Measurements from ENCODE around the gene TNFAIP1.

TNFAIP1 gene

DNA sequence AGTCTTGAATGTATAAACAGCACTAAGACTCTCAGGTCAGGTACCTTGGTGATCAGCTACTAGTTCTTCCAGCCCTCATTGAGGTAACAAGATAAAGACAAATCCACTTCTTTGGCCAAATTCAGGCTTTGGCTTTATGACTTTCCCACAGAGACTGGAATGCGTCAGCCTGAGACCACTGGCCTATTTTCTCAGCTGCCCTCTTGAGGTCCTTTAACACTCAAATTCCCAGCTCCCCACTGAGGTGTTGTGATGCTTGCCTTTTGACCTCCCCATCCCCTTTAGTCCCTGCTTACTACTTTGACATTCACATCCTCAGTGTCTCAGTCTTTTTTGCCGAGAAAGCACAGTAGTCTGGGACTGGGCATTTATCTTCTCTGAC, 10.6 kb downstream of the TNFAIP1 start:
- DNase-seq (ENCODE audit: low spot score): no peak

DNA sequence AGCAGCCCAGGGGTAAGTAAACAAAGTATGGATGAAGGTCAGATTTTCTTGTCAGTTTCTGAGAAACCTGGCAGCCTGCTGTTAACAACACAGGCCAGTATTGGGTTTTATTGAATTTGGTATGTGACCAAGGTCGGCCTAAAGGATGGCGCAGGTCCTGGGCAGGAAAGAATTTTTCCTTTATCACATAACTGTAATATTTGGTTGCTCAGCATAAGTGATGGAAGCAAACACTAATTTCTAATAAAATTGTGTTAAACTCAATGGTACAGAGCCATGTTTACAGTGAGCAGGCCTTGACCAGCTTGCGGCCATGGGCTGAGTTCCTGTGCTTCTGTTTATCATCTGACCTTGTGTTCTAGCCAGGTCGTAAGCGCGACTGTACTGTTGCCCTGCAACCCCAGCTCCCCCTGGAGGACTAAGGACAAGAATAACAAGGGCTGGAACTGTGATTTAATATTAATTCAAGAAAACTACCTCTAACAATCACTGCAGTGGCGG, 11.2 kb downstream of the TNFAIP1 start:
- no peak for DNase-seq (ENCODE audit: low spot score)

DNA sequence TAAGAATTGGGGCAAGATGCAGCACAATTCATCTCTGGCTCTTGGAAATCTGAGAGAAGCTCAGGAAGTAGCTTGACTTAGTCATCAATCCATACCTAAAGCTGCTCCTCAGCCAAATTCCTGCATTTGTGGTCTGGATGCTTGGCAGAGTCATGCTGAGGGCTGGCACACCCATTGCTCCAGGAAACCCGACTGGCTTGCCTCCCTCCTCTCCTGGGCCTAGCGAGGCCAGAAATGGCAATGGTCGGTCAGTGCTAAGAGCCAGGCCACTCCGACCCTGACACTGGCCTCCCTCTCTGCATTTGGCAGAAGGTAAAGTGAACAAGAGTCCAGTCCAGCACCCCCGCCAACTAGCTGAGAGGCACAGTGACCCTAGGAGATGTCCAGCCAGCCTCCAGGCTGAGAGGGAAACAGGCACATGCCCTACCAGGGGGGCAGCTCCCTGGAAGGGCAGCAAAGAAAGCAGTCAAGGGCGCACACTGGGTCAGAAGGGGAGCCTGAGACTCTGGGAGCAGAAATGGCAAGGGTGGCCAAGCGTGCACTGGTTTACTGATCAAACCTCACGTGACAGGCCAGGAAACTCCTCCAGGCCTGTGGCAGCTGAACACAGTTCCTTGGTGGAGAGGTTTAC, 11.8 kb downstream of the TNFAIP1 start:
- DNase-seq (ENCODE audit: low spot score): peak; percentile 85

DNA sequence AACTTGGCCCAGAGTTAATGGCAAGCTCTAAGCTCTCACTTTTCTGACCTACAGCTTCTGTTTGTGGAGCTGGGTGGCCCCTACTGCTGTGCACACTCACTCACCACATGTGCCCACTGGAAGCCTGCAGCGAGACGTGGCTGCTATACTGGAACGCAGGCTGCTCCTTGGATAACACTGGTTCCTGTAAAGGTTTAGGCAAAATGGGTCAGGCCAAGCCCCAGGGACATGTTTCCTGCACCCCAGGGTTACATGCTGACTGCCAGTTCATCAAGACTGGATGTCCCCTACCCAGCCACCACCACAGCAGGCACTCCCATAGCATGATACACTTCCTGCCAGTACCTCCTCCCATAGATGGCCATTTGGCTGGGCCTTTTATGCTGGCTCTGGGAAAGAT, 13.4 kb downstream of the TNFAIP1 start:
- DNase-seq (ENCODE audit: low spot score): no peak

DNA sequence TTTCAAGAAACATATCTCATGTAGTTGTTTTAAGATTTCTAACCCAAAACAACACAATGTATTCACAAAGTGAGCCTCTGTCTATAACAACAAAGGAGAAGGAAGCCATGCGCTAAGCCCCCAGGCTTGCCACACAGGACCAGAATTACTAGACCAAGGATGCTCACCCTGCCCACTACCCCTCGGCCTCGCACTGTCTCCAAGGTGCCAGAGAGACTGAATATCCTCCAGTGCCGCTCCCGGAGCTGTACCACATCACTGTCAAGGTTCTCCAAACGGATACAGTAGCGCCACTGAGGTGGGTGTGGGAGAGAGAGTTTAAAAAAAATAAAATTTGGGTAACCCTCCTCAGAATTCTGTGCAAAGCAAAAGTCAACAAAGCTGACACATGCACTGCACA, 14.7 kb downstream of the TNFAIP1 start:
- no peak for DNase-seq (ENCODE audit: low spot score)

DNA sequence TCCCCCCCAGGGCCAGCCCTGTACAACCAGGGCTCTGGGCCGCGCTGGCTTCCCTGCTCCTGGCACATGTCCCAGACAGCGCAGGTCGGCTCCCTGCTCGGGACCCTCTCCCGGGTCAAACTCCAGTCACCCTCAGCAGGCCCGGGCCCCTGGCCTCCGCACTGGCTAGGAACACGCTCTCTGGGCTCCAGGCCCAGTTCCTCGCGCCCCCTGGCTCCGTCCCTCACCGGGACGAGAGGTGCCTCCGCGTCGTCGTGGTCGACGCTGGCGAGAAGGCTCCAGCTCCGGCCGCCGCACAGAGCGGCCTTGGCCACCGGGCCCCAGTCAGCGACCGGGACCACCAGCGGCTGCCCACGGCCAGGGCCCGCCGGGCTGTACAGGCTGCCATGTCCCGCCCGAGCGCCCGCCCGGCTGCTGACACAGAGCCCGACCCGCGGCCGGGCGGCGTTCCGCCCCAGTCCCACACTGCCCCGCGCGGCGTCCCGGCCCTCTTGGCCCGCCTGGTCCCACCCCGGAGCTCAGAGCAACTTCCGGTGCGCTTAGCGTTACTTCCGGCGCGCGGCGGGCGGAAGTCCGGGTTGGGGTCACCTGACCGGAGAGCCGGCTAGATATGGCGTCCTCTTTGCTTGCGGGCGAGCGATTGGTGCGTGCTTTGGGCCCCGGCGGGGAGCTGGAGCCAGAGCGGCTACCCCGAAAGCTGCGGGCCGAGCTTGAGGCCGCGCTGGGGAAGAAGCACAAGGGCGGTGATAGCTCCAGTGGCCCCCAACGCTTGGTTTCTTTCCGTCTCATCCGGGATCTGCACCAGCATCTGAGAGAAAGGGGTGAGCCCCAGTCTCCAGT, 21.7 kb downstream of the TNFAIP1 start, which contains the start of gene POLDIP2:
TSS of gene POLDIP2 (minus strand) at position 467 of the 840 bp plus-strand sequence. CDS start at position 388, 79 bp downstream.
- peak; percentile 93 for DNase-seq (ENCODE audit: low spot score)

DNA sequence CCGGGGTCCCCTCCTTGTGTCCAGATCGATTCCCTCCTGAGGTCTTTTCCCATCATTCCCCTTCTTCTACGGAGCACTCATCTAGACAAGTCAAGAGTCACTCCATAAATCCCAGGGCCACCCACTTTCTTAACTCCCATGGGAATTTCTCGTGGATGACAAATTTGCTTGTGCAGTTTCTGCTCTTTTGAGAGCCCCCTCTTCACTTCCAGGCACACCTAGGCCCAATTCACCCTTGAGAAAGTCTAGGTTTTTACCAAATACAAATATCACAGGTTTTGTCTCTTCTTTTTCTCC, 22.3 kb downstream of the TNFAIP1 start:
- DNase-seq (ENCODE audit: low spot score): no peak

DNA sequence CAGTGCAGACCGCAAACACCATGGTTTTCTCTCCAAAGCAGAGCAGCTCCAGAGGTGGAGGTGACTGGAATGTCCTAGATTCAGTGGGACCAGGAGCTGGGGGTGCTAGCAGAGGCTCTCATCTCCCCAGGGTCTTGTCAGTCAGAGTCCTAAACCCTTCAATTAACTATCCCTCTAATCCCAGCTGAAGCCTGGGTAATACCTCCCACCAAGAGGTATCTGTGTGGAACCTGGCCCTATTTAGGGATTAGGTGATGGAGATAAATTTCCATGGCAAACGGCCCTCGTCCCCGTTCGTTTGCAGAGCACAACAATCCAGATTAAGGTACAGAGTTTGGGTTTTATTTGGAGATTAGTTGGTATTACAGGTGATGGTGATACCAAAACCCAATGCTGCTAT, 27.6 kb downstream of the TNFAIP1 start:
- no peak for DNase-seq (ENCODE audit: low spot score)

DNA sequence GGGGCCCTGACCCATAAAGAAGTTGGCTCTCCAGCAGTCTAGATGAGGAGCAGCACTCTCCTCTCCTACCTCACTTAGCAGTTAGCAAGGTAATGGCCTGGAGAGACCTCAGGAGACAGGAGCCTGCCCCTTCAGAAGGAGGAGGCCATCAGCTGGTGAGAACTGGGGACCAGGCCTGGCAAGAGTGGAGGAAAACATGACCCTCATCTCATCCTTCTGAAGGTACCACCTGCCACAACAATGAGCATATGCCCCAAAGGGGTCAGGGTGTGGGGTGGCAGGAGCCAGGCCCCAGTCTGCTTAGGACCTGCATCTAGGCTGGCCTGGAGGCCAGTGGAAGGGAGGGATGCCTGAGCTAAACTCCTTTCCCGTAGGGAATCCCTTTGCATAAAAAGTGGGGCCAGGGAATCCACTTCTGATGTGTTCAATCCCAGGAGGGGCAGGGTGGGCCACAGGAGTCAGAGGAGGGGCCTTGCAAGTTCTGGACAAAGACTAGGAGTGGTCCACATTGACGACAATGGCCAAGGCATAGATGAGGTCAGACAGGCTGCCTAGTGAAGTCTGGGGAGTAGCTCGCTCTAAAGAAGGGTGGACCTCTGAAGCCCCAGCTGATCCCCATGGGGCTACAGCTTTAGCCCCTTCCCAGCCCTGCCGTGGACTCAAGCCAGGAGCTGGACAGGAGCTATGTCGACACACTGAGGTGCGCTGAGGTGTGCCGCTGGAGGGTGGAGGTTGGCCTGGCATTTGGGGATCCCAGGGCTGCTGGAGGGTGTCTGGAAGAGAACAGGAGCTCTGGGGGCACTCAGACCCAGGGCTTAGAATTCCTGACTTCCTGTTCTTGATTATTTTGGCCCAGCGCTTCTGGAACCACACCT, 28.5 kb downstream of the TNFAIP1 start:
- DNase-seq (ENCODE audit: low spot score): no peak

DNA sequence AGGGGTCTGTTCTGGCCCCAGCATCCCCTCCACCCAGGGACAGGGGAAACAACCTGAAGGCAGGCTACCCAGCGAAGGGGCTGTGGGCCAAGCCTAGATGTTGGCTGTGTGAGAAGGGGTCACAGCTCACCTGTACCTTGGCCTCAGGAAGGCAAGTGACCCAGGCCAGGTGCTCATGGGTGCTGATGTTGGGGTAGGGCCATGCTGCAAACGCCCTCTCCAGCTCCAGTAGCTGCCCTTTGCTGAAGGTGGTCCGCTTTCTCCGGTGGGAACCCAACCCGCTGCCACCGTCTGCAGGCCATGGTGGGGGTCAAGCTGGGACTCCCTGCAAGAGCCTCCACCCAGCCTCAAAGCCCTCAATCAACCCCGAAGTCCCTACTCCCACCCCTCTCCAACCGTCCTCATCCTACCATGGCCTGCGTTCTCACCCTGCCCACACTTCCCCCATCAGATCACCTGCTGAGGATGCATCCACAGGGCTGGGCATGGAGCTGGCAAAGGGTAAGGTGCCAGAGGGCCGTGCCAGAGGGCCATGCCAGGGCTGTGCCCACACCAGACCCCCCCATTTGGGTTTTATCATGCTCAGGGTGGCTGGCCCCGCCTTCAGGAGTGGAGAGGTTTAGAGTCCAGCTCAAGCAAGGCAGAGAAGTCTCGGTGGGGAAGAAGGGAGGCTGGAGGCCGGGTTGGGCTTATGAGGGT, 29.3 kb downstream of the TNFAIP1 start, which contains the start of gene SEBOX:
TSS of gene SEBOX (minus strand) at position 535 of the 699 bp plus-strand sequence. CDS start at position 487, 48 bp downstream.
- DNase-seq (ENCODE audit: low spot score): no peak

DNA sequence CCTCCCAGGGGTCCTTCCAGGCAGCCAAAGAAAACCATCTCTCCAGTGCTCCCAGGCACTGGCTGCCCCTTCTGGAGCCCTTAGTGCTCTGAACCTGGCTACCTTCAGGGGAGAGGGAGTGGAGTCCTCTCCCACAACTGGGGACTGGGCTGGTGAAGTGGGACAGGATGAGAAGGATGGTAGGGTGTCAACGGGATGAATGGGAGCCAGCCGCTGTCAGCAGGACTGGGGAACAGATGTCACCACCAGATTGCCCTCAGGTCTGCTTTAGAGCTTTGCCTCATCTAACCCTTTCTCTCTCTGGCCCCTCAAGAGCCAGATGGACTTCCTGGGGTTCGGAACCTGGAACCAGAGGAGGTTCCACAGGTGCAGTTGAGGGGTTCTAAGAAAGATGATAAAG, 29.9 kb downstream of the TNFAIP1 start:
- DNase-seq (ENCODE audit: low spot score): no peak

DNA sequence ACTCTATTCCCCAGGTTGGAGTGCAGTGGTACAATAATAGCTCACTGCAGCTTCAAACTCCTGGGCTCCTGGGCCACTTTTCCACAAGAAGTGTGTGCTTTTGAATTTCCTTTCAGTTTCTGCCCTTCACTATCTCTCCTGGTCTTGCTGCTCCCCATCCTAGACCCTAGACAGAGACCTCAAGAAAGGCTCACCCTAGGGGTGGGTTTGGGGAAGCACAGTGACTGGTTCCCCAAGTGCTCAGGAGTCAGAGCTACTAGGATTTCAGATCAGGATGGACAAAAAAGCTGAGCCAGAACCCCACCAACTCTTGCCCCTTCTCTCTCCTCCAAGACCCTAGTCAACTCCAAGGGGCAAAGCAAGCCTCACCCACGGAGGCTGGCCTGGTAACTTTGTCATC, 31.0 kb downstream of the TNFAIP1 start:
- no peak for DNase-seq (ENCODE audit: low spot score)

DNA sequence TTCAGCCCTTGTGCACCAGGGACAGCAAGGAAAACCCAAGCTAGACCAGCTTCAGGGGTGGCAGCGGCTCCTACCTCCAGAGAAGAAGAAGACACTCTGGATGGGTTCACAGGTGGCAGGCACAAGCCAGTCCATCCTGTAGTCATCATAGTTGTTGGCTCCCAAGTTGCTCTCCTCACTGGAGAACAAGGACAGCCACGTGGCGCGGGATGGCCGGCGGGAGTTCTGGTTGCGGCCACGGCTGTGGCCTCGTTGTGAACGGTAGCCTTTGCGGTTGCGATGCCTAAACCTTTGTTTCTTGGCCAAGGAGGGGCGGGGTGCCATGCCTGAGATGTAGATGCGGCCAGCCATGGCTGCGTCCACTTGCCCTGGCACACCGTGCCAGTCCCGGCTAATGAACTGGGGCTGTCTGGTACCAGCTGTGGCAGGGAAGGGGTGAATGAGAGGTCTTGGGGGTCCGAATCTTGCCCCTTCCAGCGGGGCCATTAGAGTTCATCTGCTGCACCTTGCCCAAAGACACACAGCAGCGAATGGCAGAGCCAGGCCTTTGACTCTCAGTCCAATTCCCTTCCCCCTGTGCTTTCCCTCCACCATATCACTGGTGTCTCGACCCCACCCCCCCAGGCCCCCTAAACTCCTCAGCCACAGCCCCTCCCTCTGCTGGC, 32.2 kb downstream of the TNFAIP1 start:
- DNase-seq (ENCODE audit: low spot score): no peak

DNA sequence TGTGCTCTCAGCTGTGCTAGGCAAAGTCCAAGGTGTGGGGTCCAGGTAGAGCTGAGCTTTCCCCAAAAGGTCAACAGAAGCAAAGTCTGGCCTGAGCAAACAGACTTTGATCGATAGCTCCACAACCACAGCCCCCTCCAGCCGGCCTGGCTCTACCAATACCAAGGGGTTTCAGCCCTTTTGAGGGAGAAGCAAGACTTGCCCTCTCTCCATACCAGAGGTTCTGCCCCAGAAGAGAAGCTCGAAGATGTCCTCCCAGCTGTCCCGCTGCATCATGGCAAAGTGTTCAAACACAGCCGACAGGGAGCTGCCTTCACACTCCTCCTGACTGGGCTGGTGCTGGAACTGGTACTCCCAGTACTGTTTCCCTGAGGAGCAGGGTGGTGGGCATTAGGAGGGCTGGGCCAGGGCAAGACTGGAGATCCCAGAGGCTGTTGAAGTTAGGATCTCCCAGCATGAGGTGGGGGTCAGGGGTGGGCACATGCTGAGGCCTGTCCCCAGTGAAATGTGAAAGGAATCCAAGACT, 32.8 kb downstream of the TNFAIP1 start:
- no peak for DNase-seq (ENCODE audit: low spot score)

DNA sequence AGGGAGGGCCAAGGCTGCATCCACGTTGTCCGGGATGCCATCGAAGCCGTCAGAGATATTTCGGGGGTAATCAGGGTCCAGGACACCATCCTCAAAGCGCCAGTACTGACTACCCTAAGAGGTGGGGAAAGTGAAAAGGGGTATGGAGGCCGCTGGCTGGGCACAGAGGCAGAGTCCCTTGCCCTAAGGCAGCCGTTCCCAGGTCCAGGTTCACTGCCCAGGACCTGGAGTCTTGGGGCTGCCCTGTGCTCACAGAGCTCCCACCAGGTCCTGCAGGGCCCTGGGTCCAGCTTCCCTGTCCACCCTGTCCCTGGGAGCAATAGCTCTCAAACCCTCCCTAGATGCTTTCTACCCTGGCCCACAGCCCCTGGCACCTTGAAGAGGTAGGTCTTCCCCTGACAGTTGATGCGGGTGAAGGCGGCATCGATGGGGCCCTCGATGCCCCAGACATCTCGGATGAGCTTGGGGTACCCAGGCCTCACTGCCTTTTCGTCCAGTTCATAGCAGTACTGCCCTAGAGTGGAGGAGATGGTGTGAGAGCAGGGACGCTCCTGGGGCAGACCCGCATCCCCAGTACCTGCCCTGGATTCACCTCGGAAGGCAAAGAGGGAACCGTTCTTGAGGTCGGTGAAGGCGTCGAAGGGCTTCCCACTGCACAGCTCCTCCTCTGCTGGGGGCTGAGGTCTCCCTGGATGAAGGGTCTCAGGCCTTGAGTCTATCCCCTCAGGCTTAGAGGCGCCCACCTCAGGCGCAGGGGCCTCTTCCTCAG, 33.5 kb downstream of the TNFAIP1 start:
- DNase-seq (ENCODE audit: low spot score): no peak

DNA sequence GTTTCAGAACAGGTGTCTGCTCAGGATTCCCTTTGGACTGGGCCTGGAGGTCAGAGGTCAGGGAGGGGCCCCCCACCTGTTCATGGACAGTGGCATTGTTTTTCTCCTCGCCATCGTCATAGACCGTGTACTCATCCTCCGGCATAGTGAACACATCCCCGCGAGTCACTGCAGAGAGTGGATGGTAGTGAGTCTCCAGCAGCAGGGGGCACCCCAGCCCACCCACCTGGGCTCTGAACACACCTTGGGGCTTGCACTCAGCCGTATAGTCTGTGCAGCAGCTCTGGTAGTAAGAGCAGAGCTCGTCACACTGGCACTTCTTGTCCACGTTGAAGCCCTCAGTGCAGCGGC, 34.1 kb downstream of the TNFAIP1 start:
- DNase-seq (ENCODE audit: low spot score): no peak

DNA sequence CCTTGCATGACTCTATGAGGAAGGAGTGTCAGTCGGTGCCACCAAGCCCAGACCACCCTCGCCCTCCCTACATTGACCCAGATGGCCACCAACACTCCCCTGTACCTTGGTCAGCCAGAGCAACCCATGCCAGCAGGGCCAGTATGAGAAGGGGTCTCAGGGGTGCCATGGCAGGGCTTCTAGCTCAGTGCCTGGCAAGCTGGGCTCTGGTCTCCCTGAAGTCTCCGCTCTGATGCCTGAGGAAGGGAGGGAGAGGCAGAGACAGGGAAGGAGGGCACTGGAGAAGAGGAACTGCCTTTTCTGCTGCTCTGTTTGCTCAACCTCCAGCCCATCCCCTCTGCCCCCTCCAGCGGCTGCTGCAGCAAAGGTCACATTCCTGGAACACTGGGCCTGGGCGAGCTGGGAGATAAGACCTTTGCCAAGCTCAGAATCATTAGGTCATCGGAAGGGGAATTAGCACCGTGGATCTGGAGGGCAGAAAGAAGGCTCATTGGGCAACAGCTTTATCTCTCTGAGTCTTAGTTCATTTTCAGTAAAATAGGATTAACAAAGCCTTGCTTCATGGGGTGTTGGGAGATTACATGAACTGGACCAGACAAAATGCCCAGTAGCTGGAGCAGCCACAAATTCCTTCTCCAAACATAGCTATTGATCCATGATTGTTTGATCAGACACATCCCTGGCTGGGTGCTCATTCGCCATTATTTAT, 34.6 kb downstream of the TNFAIP1 start, which contains the start of gene VTN:
TSS of gene VTN (minus strand) at position 273 of the 709 bp plus-strand sequence. CDS start at position 169, 104 bp downstream.
- DNase-seq (ENCODE audit: low spot score): peak; percentile 41

DNA sequence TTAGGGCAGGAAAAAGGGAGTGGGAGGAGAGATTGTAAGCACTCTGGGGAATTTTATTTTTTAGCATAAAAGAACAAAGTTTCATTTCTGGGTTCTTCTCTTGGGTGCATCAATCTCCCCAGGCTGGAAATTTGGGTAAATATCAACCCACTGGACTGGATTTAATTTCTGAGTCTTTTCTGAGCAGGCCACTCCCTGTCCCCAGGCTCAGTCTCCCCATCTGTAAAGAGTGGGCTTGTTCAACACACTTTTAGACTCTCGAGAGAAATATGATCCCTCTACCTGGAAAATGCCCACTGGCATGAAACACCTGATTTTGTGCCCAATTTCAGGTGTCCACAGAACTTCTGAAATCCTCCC, 35.2 kb downstream of the TNFAIP1 start:
- DNase-seq (ENCODE audit: low spot score): no peak
